ENCODE measurements around the gene TRAF3.

The TRAF3 gene

GRCh38 chr14:102734436-102734835, 42.8 kb upstream of the TRAF3 start:
- no peak for TF ChIP-seq Cebpa-rat (IDR thresholded peaks at IDR 0.05)
- Histone ChIP-seq H3K27ac (no peak overlapping the region), H3K4me2 (no peak overlapping the region), H3K27me3 (no peaks in the 10 kb centered on the region), H3K4me1 (peaks cover 0 to 14% (median 0%) of the 10 kb centered on the region in 10 experiments; a peak in 4 of 20 replicates), H3K9me3 (replicated peaks in 1 of 11) (peaks cover 0 to 3% (median 0%) of the 10 kb centered on the region in 11 experiments; a peak in 3 of 22 replicates), H4K20me1 (peaks cover 4 to 74% (median 34%) of the 10 kb centered on the region in 11 experiments; a peak in 17 of 22 replicates), H3K4me3 (no peak overlapping the region), H3K36me3 (peaks cover 42 to 94% (median 67%) of the 10 kb centered on the region in 11 experiments), H3K9ac (no peak overlapping the region)

- TF ChIP-seq Cebpa-rat (IDR thresholded peaks at IDR 0.05), result no peak
- Histone ChIP-seq H3K9ac (no peak overlapping the region), H3K4me3 (no peak overlapping the region), H3K36me3 (peaks cover 17 to 81% (median 49%) of the 10 kb centered on the region in 11 experiments; a peak in 21 of 22 replicates), H3K27ac (no peak overlapping the region), H3K9me3 (replicated peaks in 1 of 11) (peaks cover 18 to 28% (median 23%) of the 10 kb centered on the region in 11 experiments), H3K4me1 (peaks cover 0 to 14% (median 0%) of the 10 kb centered on the region in 10 experiments; a peak in 4 of 20 replicates), H3K4me2 (no peak overlapping the region), H4K20me1 (peaks cover 0 to 54% (median 15%) of the 10 kb centered on the region in 11 experiments; a peak in 14 of 22 replicates), H3K27me3 (no peaks in the 10 kb centered on the region)
Observed at GRCh38 chr14:102736956-102737355, 40.3 kb upstream of the TRAF3 start.

GRCh38 chr14:102737402-102738372, 39.6 kb upstream of the TRAF3 start:
- Histone ChIP-seq H4K20me1 (peaks cover 0 to 47% (median 10%) of the 10 kb centered on the region in 11 experiments; a peak in 11 of 22 replicates), H3K4me3 (no peak overlapping the region)

GRCh38 chr14:102738373-102739189, 38.7 kb upstream of the TRAF3 start:
- H3K4me2 ChIP-seq, result no peak overlapping the region
- H3K4me1 ChIP-seq, result peaks cover 0 to 14% (median 0%) of the 10 kb centered on the region in 10 experiments; a peak in 4 of 20 replicates
- no peak for TF ChIP-seq Cebpa-rat (IDR thresholded peaks at IDR 0.05)
- H4K20me1 ChIP-seq, result peaks cover 0 to 40% (median 4%) of the 10 kb centered on the region in 11 experiments; a peak in 9 of 22 replicates
- H3K9ac ChIP-seq, result no peak overlapping the region
- peaks cover 3 to 72% (median 39%) of the 10 kb centered on the region in 11 experiments; a peak in 20 of 22 replicates for H3K36me3 ChIP-seq
- no peak overlapping the region for H3K4me3 ChIP-seq
- H3K27ac ChIP-seq, result 0 out of 22 replicates have a peak overlapping the region, but pooled peaks of 1 of the 11 experiments have one; percentile 6
- H3K27me3 ChIP-seq, result no peaks in the 10 kb centered on the region
- H3K9me3 ChIP-seq (replicated peaks in 1 of 11), result peaks cover 21 to 35% (median 26%) of the 10 kb centered on the region in 11 experiments

More at GRCh38 chr14:102737402-102738372, 39.6 kb upstream of the TRAF3 start:
- Histone ChIP-seq H3K9me3 (replicated peaks in 1 of 11) (peaks cover 21 to 33% (median 26%) of the 10 kb centered on the region in 11 experiments), H3K27ac (no peak overlapping the region), H3K36me3 (peaks cover 12 to 73% (median 43%) of the 10 kb centered on the region in 11 experiments; a peak in 20 of 22 replicates), H3K27me3 (no peaks in the 10 kb centered on the region), H3K9ac (no peak overlapping the region), H3K4me1 (peaks cover 0 to 14% (median 0%) of the 10 kb centered on the region in 10 experiments; a peak in 4 of 20 replicates), H3K4me2 (no peak overlapping the region)
- TF ChIP-seq Cebpa-rat (IDR thresholded peaks at IDR 0.05), result no peak

GRCh38 chr14:102739190-102739469, 38.1 kb upstream of the TRAF3 start:
- Histone ChIP-seq H4K20me1 (peaks cover 0 to 39% (median 3%) of the 10 kb centered on the region in 11 experiments; a peak in 8 of 22 replicates), H3K4me3 (no peak overlapping the region), H3K4me1 (peaks cover 0 to 14% (median 0%) of the 10 kb centered on the region in 10 experiments; a peak in 5 of 20 replicates), H3K9me3 (replicated peaks in 1 of 11) (peaks cover 21 to 35% (median 26%) of the 10 kb centered on the region in 11 experiments), H3K4me2 (no peak overlapping the region), H3K36me3 (peaks cover 0 to 72% (median 39%) of the 10 kb centered on the region in 11 experiments; a peak in 18 of 22 replicates), H3K27me3 (no peaks in the 10 kb centered on the region), H3K9ac (no peak overlapping the region), H3K27ac (no peak overlapping the region)
- no peak for TF ChIP-seq Cebpa-rat (IDR thresholded peaks at IDR 0.05)

- Histone ChIP-seq H3K4me2 (no peak overlapping the region), H3K27ac (no peak overlapping the region), H3K9ac (no peak overlapping the region), H3K9me3 (replicated peaks in 1 of 11) (peaks cover 4 to 11% (median 5%) of the 10 kb centered on the region in 11 experiments; a peak in 20 of 22 replicates), H3K4me3 (no peak overlapping the region), H4K20me1 (peaks cover 0 to 10% (median 0%) of the 10 kb centered on the region in 11 experiments; a peak in 3 of 22 replicates), H3K4me1 (peaks cover 0 to 7% (median 0%) of the 10 kb centered on the region in 10 experiments; a peak in 3 of 20 replicates), H3K27me3 (no peaks in the 10 kb centered on the region), H3K36me3 (peaks cover 16 to 65% (median 39%) of the 10 kb centered on the region in 11 experiments; a peak in 18 of 22 replicates)
- no peak for TF ChIP-seq Cebpa-rat (IDR thresholded peaks at IDR 0.05)
Observed at GRCh38 chr14:102746634-102747438, 30.4 kb upstream of the TRAF3 start.

GRCh38 chr14:102748806-102749205, 28.4 kb upstream of the TRAF3 start:
- Histone ChIP-seq H3K9me3 (replicated peaks in 1 of 11) (no peaks in the 10 kb centered on the region), H3K4me2 (no peak overlapping the region), H4K20me1 (peaks cover 0 to 10% (median 0%) of the 10 kb centered on the region in 11 experiments; a peak in 3 of 22 replicates), H3K4me3 (no peak overlapping the region), H3K4me1 (peaks cover 0 to 7% (median 0%) of the 10 kb centered on the region in 10 experiments; a peak in 3 of 20 replicates), H3K9ac (0 out of 22 replicates have a peak overlapping the region, but pooled peaks of 1 of the 11 experiments have one; percentile 13), H3K27me3 (no peaks in the 10 kb centered on the region), H3K36me3 (peaks cover 11 to 51% (median 33%) of the 10 kb centered on the region in 11 experiments; a peak in 18 of 22 replicates), H3K27ac (peak overlapping the region in 1 of 11 experiments; percentile 25; a peak in 1 of 22 replicates)
- no peak for TF ChIP-seq Cebpa-rat (IDR thresholded peaks at IDR 0.05)
